Posterior vena cava (tissue), 2 donors: ENCODE measurements around the gene CAMK1. TPM values are rescaled to one million over a fixed set of nuclear protein-coding genes. Genes with fewer than 3 reads are reported as not detected.

Source experiments
- DNase-seq: peaks from one replicate; pipeline ENCODE4 v3.0.0-alpha.2; 2020; ENCODE audit warnings: low spot score
- intact Hi-C, 2 donors: fragments of 100-400 bp; cut with DNase I; formaldehyde crosslinking; loops; one replicate each; pipeline versions ENCODE4 v1.14.1 to v1.14.2; 2022 to 2023
- long read RNA-seq, 2 donors: library from polyadenylated mRNA; unstranded; transcript quantifications; one replicate each; pipeline ENCODE4 v2.0.0, GENCODE V29; 2020 to 2021
- total RNA-seq, 2 donors: library from RNA; stranded (reverse); fragmentation: NEBNext Ultra II Directional; extraction: Animal tissue kit (Norgen Biotek cat#: 25700); gene quantifications; one replicate each; pipeline ENCODE4 v1.2.1, GENCODE V29; 2021
- donor health status: DM: yes; HTN: yes; CAD: no.
- donor health status: DM: yes; HTN: yes; CAD: no.

The CAMK1 gene
- 10 to 100 TPM; 47.8 to 50.6 TPM for total RNA-seq
- long read RNA-seq, donor 1, transcript CAMK1-201 (12 exons, 1,488 nt): major isoform, 23 of 45 reads
- long read RNA-seq, donor 1, partial matches to known transcripts: 3 of 45 reads
- long read RNA-seq, donor 1, other reads (novel, unspliced or antisense): 19 of 45 reads
- long read RNA-seq, donor 2, transcript CAMK1-201 (12 exons, 1,488 nt): major isoform, 54 of 82 reads
- long read RNA-seq, donor 2, partial matches to known transcripts: 5 of 82 reads
- long read RNA-seq, donor 2, other reads (novel, unspliced or antisense): 23 of 82 reads

DNA sequence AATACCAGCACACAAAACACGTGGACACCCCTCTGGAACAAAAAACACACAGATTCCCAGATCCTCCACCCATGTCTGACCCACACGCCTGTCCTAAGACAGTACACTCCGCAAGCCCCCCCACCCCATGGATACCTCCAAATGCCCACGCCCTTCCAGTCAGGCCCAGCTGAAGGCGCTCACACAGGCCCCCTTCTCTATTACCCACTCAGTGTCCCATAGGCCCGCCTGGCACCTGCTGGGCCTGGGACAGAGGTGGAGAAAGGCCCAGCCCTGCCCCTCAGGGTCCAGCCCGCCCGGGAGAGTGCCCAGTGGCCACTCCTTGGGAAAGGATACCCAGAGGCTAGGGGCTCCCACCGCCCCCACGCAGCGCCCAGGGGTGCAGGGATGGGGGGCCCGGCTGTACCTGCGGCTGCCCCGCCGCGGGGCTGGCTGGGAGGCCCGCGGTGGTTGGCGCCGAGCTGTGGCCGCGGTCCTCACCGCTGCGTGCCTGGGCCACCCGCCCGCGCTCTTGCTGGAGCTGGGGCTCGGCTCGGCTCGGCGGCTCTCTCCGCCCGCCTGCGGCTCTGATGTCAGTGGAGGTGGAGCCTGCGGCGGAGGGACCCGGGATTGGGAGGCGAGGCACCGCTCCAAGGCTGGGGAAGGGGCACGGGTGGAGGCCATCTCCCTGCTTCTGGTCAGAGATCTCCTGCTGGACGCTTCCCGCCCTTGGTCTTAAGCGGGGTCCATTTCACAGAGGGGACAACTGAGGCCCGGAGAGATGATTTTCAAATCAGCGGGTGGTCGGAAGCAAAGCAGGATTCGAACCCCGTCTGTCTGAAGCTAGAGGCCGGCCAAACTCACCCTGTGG lies at the start of gene CAMK1:
Gene CAMK1, minus strand, starts transcription at position 522 of the 850 bp plus-strand sequence. CDS start 2,198 bp downstream, outside the sequence.
- DNase-seq: peak; percentile 94
- intact Hi-C loops: no loop called here

- intact Hi-C loops: no loop called here
- no peak for DNase-seq
Measured at GRCh38 chr3:9818666-9819335, 49.1 kb upstream of the CAMK1 start.

DNA sequence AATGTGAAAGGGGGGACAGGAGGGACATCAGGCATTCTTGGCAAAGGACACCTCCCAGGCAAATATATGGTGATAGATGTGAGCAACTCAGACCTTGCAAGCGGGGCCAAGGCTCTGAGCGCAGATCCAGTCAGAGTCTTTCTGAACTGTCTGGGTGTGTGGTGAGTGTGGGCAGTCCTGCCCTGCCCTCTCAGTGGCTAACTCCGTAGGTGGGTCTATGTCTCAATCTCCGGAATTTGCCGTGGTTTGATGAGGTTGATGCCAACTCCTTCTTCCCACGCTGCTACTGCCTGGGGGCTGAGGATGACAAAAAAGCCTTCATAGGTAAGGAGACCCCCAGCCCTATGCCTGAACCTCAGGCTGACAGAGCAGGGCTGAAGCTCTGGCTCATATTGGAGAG lies 47.7 kb upstream of the CAMK1 start:
- no peak for DNase-seq

DNA sequence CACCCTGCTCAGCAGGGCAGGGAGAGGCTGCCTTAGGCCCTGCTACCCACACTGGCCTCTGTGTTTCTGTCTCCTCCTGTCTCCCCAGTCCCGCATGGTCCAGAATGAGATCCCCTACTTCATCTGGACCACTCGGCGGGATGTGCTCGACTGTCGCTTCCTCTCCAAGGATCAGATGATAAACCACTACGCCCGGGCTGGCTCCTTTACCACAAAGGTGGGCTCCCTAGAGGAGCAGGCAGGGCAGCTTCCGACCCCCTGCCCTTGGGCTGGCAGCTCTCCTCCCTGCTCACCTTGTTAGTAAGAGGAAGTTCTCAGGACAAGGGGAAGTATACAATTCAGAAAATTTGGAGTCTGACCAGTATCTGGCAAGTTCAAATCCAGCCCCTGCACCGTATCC lies 46.2 kb upstream of the CAMK1 start:
- intact Hi-C loops: no loop called here
- DNase-seq: no peak

More for the DNA sequence above, 47.7 kb upstream of the CAMK1 start:
- intact Hi-C loops: no loop called here

- intact Hi-C loops: no loop called here
- no peak for DNase-seq
Measured at GRCh38 chr3:9812870-9813483, 43.2 kb upstream of the CAMK1 start.

GRCh38 chr3:9810846-9811245 lies 41.1 kb upstream of the CAMK1 start:
- no peak for DNase-seq
- intact Hi-C loops: no loop called here

- DNase-seq: no peak
Measured at GRCh38 chr3:9810433-9810770, 40.7 kb upstream of the CAMK1 start.

DNA sequence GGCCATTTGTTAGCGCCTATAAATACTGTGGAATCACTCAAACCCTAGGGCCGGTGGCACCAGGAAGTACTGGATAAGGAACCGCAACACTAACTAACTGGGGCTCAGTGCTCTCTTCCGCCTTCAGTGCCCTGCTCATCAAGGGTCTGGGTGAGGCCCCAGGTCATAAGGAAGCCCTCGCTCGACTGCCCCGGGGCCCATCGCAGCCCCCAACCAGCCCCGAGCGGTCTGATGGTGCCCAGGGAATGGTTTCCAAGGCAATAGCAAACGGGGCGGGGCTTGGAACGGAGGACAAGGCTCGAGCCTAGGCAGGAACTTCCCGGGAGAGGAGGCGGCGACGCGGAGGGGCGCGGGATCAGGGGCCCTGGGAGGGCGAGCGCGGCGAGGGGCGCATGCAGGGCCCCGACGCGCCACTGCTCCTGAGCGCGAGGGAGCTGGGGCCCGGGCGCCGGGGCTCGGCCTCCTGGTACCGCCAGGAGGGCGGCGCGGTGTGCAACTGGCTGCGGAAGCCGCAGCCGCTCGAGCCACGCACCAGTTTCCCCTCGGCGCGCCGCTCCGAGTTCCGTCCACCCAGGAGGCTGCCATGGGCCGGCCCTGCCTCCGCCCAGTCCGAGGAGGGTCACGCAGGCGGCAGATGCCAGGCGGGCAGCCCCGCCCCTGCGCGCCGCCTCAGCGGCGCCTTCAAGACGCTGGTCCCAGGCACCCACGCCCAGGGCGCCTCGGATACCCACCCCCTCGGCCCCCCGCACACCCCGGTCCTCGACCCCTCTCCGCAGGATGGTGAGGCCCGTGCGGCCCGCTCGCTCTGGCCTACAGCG lies 40.1 kb upstream of the CAMK1 start, which contains the start of gene TTLL3:
Gene TTLL3, plus strand, starts transcription at position 648 of the 818 bp plus-strand sequence. CDS start 400 bp downstream, outside the sequence.
- DNase-seq: peak; percentile 94
- intact Hi-C loops: no loop called here

More at GRCh38 chr3:9810433-9810770, 40.7 kb upstream of the CAMK1 start:
- intact Hi-C loops: no loop called here

DNA sequence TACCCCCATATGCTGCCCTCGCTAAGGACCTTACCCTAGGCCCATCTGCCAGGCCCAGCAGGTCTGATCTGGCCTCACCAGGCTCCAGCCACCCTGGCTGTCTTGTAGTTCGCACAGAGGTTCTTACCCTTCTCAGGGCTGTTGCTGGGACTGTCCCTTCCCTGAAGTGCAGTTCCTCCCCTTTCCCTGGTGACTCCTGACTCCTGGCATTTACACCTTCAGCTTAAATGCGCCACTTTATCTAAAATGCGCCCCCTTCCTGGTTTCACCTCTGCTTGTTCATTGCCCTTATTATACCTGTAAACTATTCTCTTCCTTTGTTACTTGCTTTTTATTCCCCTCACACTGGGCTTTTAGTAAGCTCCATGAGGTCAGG lies 39.5 kb upstream of the CAMK1 start:
- DNase-seq: no peak
- intact Hi-C loops: no loop called here

DNA sequence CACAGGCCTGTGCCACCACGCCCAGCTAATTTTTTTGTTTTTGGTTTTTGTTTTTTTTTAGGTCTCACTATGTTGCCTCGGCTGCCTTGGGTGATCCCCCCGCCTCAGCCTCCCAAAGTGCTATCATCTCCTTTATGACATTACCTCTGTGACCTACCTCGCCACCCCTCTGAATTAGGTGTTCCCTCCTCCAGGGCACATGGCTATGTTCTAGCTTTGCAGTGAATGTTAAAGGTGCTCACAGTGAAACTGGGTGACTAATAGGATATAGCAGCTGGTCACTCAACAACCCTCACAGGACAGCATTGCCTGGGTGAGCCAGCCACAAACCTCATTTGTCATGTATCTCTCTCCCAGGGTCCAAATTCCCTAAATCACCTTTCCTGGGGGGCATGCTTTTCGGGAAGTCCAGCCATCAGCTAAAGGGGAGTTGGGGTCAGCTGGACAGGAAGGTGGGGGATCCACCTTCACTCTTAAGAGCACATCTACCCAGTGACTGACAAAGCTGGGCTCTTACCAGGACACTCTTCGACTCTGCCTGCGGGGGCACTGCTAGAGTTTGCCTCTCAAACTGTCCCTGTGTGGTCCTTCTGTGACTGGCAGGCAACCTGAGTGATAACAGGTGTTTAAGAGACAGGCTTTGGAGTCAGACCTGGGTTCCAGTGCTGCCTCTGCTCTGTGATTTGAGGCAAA lies 38.7 kb upstream of the CAMK1 start:
- DNase-seq: no peak
- intact Hi-C loops: no loop called here

- intact Hi-C loops: no loop called here
- no peak for DNase-seq
Measured at GRCh38 chr3:9807981-9808344, 38.2 kb upstream of the CAMK1 start.

DNA sequence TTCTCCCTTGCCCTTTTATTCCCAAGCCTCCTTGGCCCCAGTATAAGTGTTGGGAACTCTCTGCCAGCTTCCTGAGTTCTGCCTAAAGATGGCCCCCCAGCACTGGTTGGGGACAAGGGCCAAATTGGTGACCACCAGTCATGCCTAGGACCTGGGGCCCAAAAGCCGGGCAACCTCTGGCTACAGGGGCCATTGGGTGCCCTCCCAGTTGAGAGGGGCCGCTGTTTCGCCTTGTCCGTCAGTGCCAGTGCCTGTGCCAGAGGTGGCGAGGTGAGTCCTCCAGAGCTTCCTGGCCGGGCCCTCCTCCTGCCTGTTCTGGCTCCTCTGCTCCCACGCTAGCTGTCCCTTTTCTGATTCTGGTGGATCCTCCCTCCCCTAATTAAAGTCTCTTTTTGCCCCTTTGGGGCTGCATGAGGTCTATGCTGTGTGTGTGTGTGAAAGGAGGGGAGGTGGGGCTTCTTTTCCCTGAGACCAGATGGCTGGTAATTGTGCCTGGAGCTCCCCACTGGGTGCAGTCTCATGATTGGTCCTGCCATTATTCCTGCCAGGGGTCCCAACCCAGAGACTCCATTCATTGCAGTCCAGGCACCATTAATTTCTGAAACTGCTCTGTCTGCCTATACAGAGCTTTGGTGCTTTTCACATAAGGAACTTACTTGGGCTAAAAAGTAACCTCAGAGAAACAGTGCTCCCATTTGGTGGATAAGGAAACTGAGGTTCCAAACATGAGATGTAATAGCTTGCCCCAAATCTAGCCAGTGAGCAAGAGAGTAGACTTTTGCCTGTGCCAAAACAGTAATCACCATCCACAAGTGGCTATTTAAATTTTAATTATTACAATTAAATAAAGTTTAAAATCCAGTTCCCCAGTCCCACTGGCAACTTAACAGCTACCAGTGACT lies 37.2 kb upstream of the CAMK1 start:
- intact Hi-C loops: no loop called here

GRCh38 chr3:9806137-9806536 lies 36.4 kb upstream of the CAMK1 start:
- intact Hi-C loops: no loop called here
- no peak for DNase-seq

More for the DNA sequence above, 37.2 kb upstream of the CAMK1 start:
- DNase-seq: no peak

GRCh38 chr3:9804996-9805395 lies 35.2 kb upstream of the CAMK1 start:
- no peak for DNase-seq
- intact Hi-C loops: no loop called here

- intact Hi-C loops: no loop called here
- no peak for DNase-seq
Measured at GRCh38 chr3:9803494-9803893, 33.7 kb upstream of the CAMK1 start.

GRCh38 chr3:9800529-9800928 lies 30.8 kb upstream of the CAMK1 start:
- intact Hi-C loops: no loop called here
- no peak for DNase-seq

GRCh38 chr3:9797196-9797945 lies 27.6 kb upstream of the CAMK1 start:
- intact Hi-C loops: no loop called here
- no peak for DNase-seq
